ENCODE measurements around the gene SURF2.
A peak's percentile ranks its signal among the peaks of the same experiment; 100 is the strongest.
"Not testable (repeated sequence)": the region's sequence is repeated elsewhere in the genome, so short reads cannot be mapped to it uniquely, and the experiment has no call there.

Gene SURF2

GRCh38 chr9:133333566-133333965 is 22.8 kb upstream of the SURF2 start:
- Mint-ChIP-seq H3K27me3 (ENCODE audit: low read depth) (no peaks in the 10 kb centered on the region), H3K9me3 (no peaks in the 10 kb centered on the region), H3K27ac (no peak overlapping the region), H3K36me3 (ENCODE audit: low read depth) (peaks cover 46% of the 10 kb centered on the region), H3K4me3 (peak overlapping the region; percentile 31 to 60 (median 48)), H3K4me1 (peaks cover 14% of the 10 kb centered on the region)
- no peak for TF ChIP-seq CTCF (IDR thresholded peaks at IDR 0.05; ENCODE audit: unreplicated experiment in 3 of 3)

GRCh38 chr9:133334161-133334560 is 22.2 kb upstream of the SURF2 start:
- Mint-ChIP-seq H3K27me3 (ENCODE audit: low read depth) (no peaks in the 10 kb centered on the region), H3K4me1 (peaks cover 14% of the 10 kb centered on the region), H3K4me3 (peak overlapping the region; percentile 98 to 99 (median 99)), H3K36me3 (ENCODE audit: low read depth) (peaks cover 44% of the 10 kb centered on the region), H3K9me3 (no peaks in the 10 kb centered on the region), H3K27ac (no peak overlapping the region)
- no peak for TF ChIP-seq CTCF (IDR thresholded peaks at IDR 0.05; ENCODE audit: unreplicated experiment in 3 of 3)

- Mint-ChIP-seq H3K4me3 (peak overlapping the region; percentile 98 to 99 (median 99)), H3K27ac (peak overlapping the region in 2 of 3 experiments; percentile 62 to 93), H3K36me3 (ENCODE audit: low read depth) (peaks cover 44% of the 10 kb centered on the region), H3K4me1 (peaks cover 14% of the 10 kb centered on the region)
- not testable (repeated sequence) for H3K9me3 Mint-ChIP-seq; H3K27me3 Mint-ChIP-seq (ENCODE audit: low read depth)
Measured at GRCh38 chr9:133334888-133335287, 21.5 kb upstream of the SURF2 start.

GRCh38 chr9:133335924-133336811 is 20.2 kb upstream of the SURF2 start, which contains the start of gene SURF6:
SURF6 (minus strand) TSS chr9:133336188; CDS start chr9:133336132, 56 bp downstream.
- H3K36me3 Mint-ChIP-seq (ENCODE audit: low read depth), result peaks cover 50% of the 10 kb centered on the region
- peak within 1 kb of the TSS; percentile 98 to 99 (median 99) for H3K4me3 Mint-ChIP-seq
- H3K27ac Mint-ChIP-seq, result peak within 1 kb of the TSS; percentile 62 to 93 (median 92)
- H3K4me1 Mint-ChIP-seq, result peaks cover 18% of the 10 kb centered on the region
- no peaks in the 10 kb centered on the region for H3K9me3 Mint-ChIP-seq
- TF ChIP-seq CTCF (IDR thresholded peaks at IDR 0.05; ENCODE audit: unreplicated experiment in 3 of 3), result no peak
- no peaks in the 10 kb centered on the region for H3K27me3 Mint-ChIP-seq (ENCODE audit: low read depth)

GRCh38 chr9:133339641-133340040 is 16.7 kb upstream of the SURF2 start:
- no peak overlapping the region for H3K27ac Mint-ChIP-seq
- TF ChIP-seq CTCF (IDR thresholded peaks at IDR 0.05; ENCODE audit: unreplicated experiment in 3 of 3), result no peak
- peaks cover 25% of the 10 kb centered on the region for H3K36me3 Mint-ChIP-seq (ENCODE audit: low read depth)
- H3K27me3 Mint-ChIP-seq (ENCODE audit: low read depth), result no peaks in the 10 kb centered on the region
- H3K9me3 Mint-ChIP-seq, result no peaks in the 10 kb centered on the region
- H3K4me1 Mint-ChIP-seq, result peaks cover 30% of the 10 kb centered on the region
- peak overlapping the region in 1 of 3 experiments; percentile 23 for H3K4me3 Mint-ChIP-seq

GRCh38 chr9:133340256-133340655 is 16.1 kb upstream of the SURF2 start:
- Mint-ChIP-seq H3K27ac (no peak overlapping the region), H3K36me3 (ENCODE audit: low read depth) (peaks cover 25% of the 10 kb centered on the region), H3K4me1 (peaks cover 27% of the 10 kb centered on the region), H3K4me3 (peak overlapping the region in 1 of 3 experiments; percentile 63), H3K27me3 (ENCODE audit: low read depth) (no peaks in the 10 kb centered on the region), H3K9me3 (no peaks in the 10 kb centered on the region)
- TF ChIP-seq CTCF (IDR thresholded peaks at IDR 0.05; ENCODE audit: unreplicated experiment in 3 of 3), result no peak

Data from nephron (organoid).